Breast epithelium (tissue), 3 donors: ENCODE measurements around the gene NEGR1.

ENCODE experiments used
- CTCF ChIP-seq, 3 donors: fragments of 450-650 bp; IDR thresholded peaks; one replicate each; pipeline ENCODE4 v1.5.1; 2016 to 2017; ENCODE audit warnings: antibody characterized with exemption in 3 of 3, mild to moderate bottlenecking in 3 of 3, moderate library complexity in 3 of 3
- POLR2A ChIP-seq: fragments of 450-650 bp; IDR thresholded peaks from one replicate; pipeline ENCODE4 v1.6.1; 2016; ENCODE audit warnings: antibody characterized with exemption, mild to moderate bottlenecking, moderate library complexity

DNA sequence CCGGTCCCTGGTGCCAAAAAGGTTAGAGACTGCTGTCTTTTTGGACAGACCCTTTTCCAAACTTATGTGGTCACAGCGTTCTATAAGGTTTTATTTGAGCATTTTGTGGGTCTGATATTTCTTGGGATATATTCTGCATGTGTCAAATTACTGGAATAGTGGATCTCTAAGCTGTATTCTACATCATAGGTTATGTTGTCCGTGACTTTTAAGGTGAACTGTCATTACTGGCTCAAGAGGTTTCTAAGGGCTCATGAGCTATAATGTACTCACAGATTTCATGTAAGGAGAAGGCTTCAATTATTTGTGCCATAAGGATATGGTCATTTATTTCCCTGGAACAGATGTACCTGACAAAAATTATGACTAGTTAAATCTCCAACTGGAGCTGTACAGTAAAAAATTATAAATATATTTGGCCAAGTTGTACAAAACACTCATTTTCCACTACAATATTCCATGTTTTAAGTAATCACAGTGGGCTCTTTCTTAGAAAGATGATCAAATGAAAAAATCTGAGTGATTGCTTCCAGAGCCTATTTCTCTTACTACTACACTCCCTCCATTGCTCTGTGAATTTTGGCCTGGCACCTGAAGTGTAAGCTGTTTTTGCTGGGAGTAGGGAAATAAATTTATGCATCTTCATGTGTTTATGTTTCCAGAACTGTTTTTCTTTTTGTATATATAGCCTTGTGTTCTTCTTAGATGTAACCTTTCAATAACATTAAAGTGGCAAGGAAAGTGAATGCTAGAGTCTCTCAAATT lies 663.4 kb downstream of the NEGR1 start:
- TF ChIP-seq CTCF (IDR thresholded peaks at IDR 0.05) (no peak), POLR2A (no peak)
